Measurements from ENCODE around the gene RNF186. TPM values are rescaled to one million over a fixed set of nuclear protein-coding genes. Genes with fewer than 3 reads are reported as not detected.
A peak's percentile ranks its signal among the peaks of the same experiment; 100 is the strongest.
"Not testable (repeated sequence)": the region's sequence is repeated elsewhere in the genome, so short reads cannot be mapped to it uniquely, and the experiment has no call there.

The RNF186 gene
- polyA plus RNA-seq, 2 donors = 0.06 TPM; not detected in 1

GRCh38 chr1:19799230-19800075 lies 15.6 kb downstream of the RNF186 start, which contains the start of gene TMCO4:
TMCO4 (minus strand) TSS chr1:19799916; CDS start chr1:19780758, 19,158 bp downstream.
- peak within 1 kb of the TSS; percentile 36 to 85 for H3K27ac ChIP-seq (ENCODE audit: low read depth in 2 of 2, low read length in 1 of 2)
- H3K36me3 ChIP-seq (ENCODE audit: control insufficient read depth in 2 of 2, insufficient read depth in 2 of 2, low read length in 1 of 2) = no peaks in the 10 kb centered on the region
- no peaks in the 10 kb centered on the region for H3K9me3 ChIP-seq (ENCODE audit: control insufficient read depth in 2 of 2, insufficient read depth in 1 of 2, low read depth in 1 of 2, low read length in 1 of 2)
- peaks cover 0 to 7% of the 10 kb centered on the region in 2 donors for H3K4me1 ChIP-seq (ENCODE audit: control insufficient read depth in 2 of 2, insufficient read depth in 2 of 2, low read length in 1 of 2)
- peak within 1 kb of the TSS; percentile 75 to 79 for H3K4me3 ChIP-seq (ENCODE audit: low read depth in 1 of 2, low read length in 2 of 2)
- WGBS, 2 donors = 1 to 2% methylated on average over 44 to 70 of the region's 70 CpGs
- no peaks in the 10 kb centered on the region for H3K27me3 ChIP-seq (ENCODE audit: control insufficient read depth in 1 of 2, insufficient read depth in 2 of 2, low read length in 2 of 2)

GRCh38 chr1:19798486-19799229 lies 16.4 kb downstream of the RNF186 start:
- WGBS, 2 donors = 58 to 65% methylated on average over 6 of the region's 6 CpGs
- no peaks in the 10 kb centered on the region for H3K36me3 ChIP-seq (ENCODE audit: control insufficient read depth in 2 of 2, insufficient read depth in 2 of 2, low read length in 1 of 2)
- no peaks in the 10 kb centered on the region for H3K9me3 ChIP-seq (ENCODE audit: control insufficient read depth in 2 of 2, insufficient read depth in 1 of 2, low read depth in 1 of 2, low read length in 1 of 2)
- H3K27me3 ChIP-seq (ENCODE audit: control insufficient read depth in 1 of 2, insufficient read depth in 2 of 2, low read length in 2 of 2) = no peaks in the 10 kb centered on the region
- peak overlapping the region in 1 of 2 donors; percentile 85 for H3K27ac ChIP-seq (ENCODE audit: low read depth in 2 of 2, low read length in 1 of 2)
- H3K4me3 ChIP-seq (ENCODE audit: low read depth in 1 of 2, low read length in 2 of 2) = peak overlapping the region; percentile 75 to 79
- H3K4me1 ChIP-seq (ENCODE audit: control insufficient read depth in 2 of 2, insufficient read depth in 2 of 2, low read length in 1 of 2) = peaks cover 0 to 7% of the 10 kb centered on the region in 2 donors

GRCh38 chr1:19797827-19798226 lies 17.3 kb downstream of the RNF186 start:
- H3K9me3 ChIP-seq (ENCODE audit: control insufficient read depth in 2 of 2, insufficient read depth in 1 of 2, low read depth in 1 of 2, low read length in 1 of 2) = no peaks in the 10 kb centered on the region
- peaks cover 0 to 7% of the 10 kb centered on the region in 2 donors for H3K4me1 ChIP-seq (ENCODE audit: control insufficient read depth in 2 of 2, insufficient read depth in 2 of 2, low read length in 1 of 2)
- H3K27ac ChIP-seq (ENCODE audit: low read depth in 2 of 2, low read length in 1 of 2) = no peak overlapping the region
- no peak overlapping the region for H3K4me3 ChIP-seq (ENCODE audit: low read depth in 1 of 2, low read length in 2 of 2)
- WGBS, 2 donors = 77 to 78% methylated on average over 5 of the region's 5 CpGs
- no peaks in the 10 kb centered on the region for H3K27me3 ChIP-seq (ENCODE audit: control insufficient read depth in 1 of 2, insufficient read depth in 2 of 2, low read length in 2 of 2)
- H3K36me3 ChIP-seq (ENCODE audit: control insufficient read depth in 2 of 2, insufficient read depth in 2 of 2, low read length in 1 of 2) = peaks cover 0 to 3% of the 10 kb centered on the region in 2 donors

- Histone ChIP-seq H3K4me1 (ENCODE audit: control insufficient read depth in 2 of 2, insufficient read depth in 2 of 2, low read length in 1 of 2) (peaks cover 0 to 3% of the 10 kb centered on the region in 2 donors), H3K9me3 (ENCODE audit: control insufficient read depth in 2 of 2, insufficient read depth in 1 of 2, low read depth in 1 of 2, low read length in 1 of 2) (no peaks in the 10 kb centered on the region), H3K4me3 (ENCODE audit: low read depth in 1 of 2, low read length in 2 of 2) (no peak overlapping the region), H3K36me3 (ENCODE audit: control insufficient read depth in 2 of 2, insufficient read depth in 2 of 2, low read length in 1 of 2) (peaks cover 3 to 5% of the 10 kb centered on the region in 2 donors), H3K27me3 (ENCODE audit: control insufficient read depth in 1 of 2, insufficient read depth in 2 of 2, low read length in 2 of 2) (no peaks in the 10 kb centered on the region), H3K27ac (ENCODE audit: low read depth in 2 of 2, low read length in 1 of 2) (no peak overlapping the region)
- WGBS, 2 donors = 77 to 82% methylated on average over 4 of the region's 4 CpGs
Measured at GRCh38 chr1:19794583-19794982, 20.5 kb downstream of the RNF186 start.

- Histone ChIP-seq H3K4me3 (ENCODE audit: low read depth in 1 of 2, low read length in 2 of 2) (no peak overlapping the region), H3K4me1 (ENCODE audit: control insufficient read depth in 2 of 2, insufficient read depth in 2 of 2, low read length in 1 of 2) (no peaks in the 10 kb centered on the region), H3K27ac (ENCODE audit: low read depth in 2 of 2, low read length in 1 of 2) (no peak overlapping the region), H3K36me3 (ENCODE audit: control insufficient read depth in 2 of 2, insufficient read depth in 2 of 2, low read length in 1 of 2) (peaks cover 3 to 5% of the 10 kb centered on the region in 2 donors), H3K27me3 (ENCODE audit: control insufficient read depth in 1 of 2, insufficient read depth in 2 of 2, low read length in 2 of 2) (no peaks in the 10 kb centered on the region), H3K9me3 (ENCODE audit: control insufficient read depth in 2 of 2, insufficient read depth in 1 of 2, low read depth in 1 of 2, low read length in 1 of 2) (no peaks in the 10 kb centered on the region)
- WGBS, 2 donors = 74 to 82% methylated on average over 6 of the region's 6 CpGs
Measured at GRCh38 chr1:19793360-19794046, 21.6 kb downstream of the RNF186 start.

- peaks cover 3 to 5% of the 10 kb centered on the region in 2 donors for H3K36me3 ChIP-seq (ENCODE audit: control insufficient read depth in 2 of 2, insufficient read depth in 2 of 2, low read length in 1 of 2)
- no peaks in the 10 kb centered on the region for H3K27me3 ChIP-seq (ENCODE audit: control insufficient read depth in 1 of 2, insufficient read depth in 2 of 2, low read length in 2 of 2)
- H3K9me3 ChIP-seq (ENCODE audit: control insufficient read depth in 2 of 2, insufficient read depth in 1 of 2, low read depth in 1 of 2, low read length in 1 of 2) = no peaks in the 10 kb centered on the region
- no peak overlapping the region for H3K4me3 ChIP-seq (ENCODE audit: low read depth in 1 of 2, low read length in 2 of 2)
- no peak overlapping the region for H3K27ac ChIP-seq (ENCODE audit: low read depth in 2 of 2, low read length in 1 of 2)
- no peaks in the 10 kb centered on the region for H3K4me1 ChIP-seq (ENCODE audit: control insufficient read depth in 2 of 2, insufficient read depth in 2 of 2, low read length in 1 of 2)
- WGBS, 2 donors = 89 to 91% methylated on average over 4 of the region's 4 CpGs
Measured at GRCh38 chr1:19792237-19793002, 22.7 kb downstream of the RNF186 start.

- peaks cover 3 to 13% of the 10 kb centered on the region in 2 donors for H3K36me3 ChIP-seq (ENCODE audit: control insufficient read depth in 2 of 2, insufficient read depth in 2 of 2, low read length in 1 of 2)
- H3K4me3 ChIP-seq (ENCODE audit: low read depth in 1 of 2, low read length in 2 of 2) = not testable (repeated sequence)
Measured at GRCh38 chr1:19790061-19790975, 24.8 kb downstream of the RNF186 start.

GRCh38 chr1:19786988-19787423 lies 28.1 kb downstream of the RNF186 start:
- 40 to 58% methylated on average over 9 of the region's 9 CpGs for WGBS, 2 donors
- Histone ChIP-seq H3K4me3 (ENCODE audit: low read depth in 1 of 2, low read length in 2 of 2) (no peak overlapping the region), H3K4me1 (ENCODE audit: control insufficient read depth in 2 of 2, insufficient read depth in 2 of 2, low read length in 1 of 2) (peaks cover 2 to 4% of the 10 kb centered on the region in 2 donors), H3K36me3 (ENCODE audit: control insufficient read depth in 2 of 2, insufficient read depth in 2 of 2, low read length in 1 of 2) (peaks cover 5 to 13% of the 10 kb centered on the region in 2 donors), H3K27ac (ENCODE audit: low read depth in 2 of 2, low read length in 1 of 2) (no peak overlapping the region), H3K27me3 (ENCODE audit: control insufficient read depth in 1 of 2, insufficient read depth in 2 of 2, low read length in 2 of 2) (no peaks in the 10 kb centered on the region), H3K9me3 (ENCODE audit: control insufficient read depth in 2 of 2, insufficient read depth in 1 of 2, low read depth in 1 of 2, low read length in 1 of 2) (no peaks in the 10 kb centered on the region)

More at GRCh38 chr1:19790061-19790975, 24.8 kb downstream of the RNF186 start:
- H3K9me3 ChIP-seq (ENCODE audit: control insufficient read depth in 2 of 2, insufficient read depth in 1 of 2, low read depth in 1 of 2, low read length in 1 of 2); H3K4me1 ChIP-seq (ENCODE audit: control insufficient read depth in 2 of 2, insufficient read depth in 2 of 2, low read length in 1 of 2); H3K27me3 ChIP-seq (ENCODE audit: control insufficient read depth in 1 of 2, insufficient read depth in 2 of 2, low read length in 2 of 2); H3K27ac ChIP-seq (ENCODE audit: low read depth in 2 of 2, low read length in 1 of 2): not testable (repeated sequence)
- 87 to 88% methylated on average over 9 of the region's 9 CpGs for WGBS, 2 donors

Data from esophagus (tissue), 2 donors.